ENCODE measurements around the gene SOHLH1. TPM values are rescaled to one million over a fixed set of nuclear protein-coding genes. Genes with fewer than 3 reads are reported as not detected.

Gene SOHLH1
- total RNA-seq, 1 donor from 2014 or later = not detected

DNA sequence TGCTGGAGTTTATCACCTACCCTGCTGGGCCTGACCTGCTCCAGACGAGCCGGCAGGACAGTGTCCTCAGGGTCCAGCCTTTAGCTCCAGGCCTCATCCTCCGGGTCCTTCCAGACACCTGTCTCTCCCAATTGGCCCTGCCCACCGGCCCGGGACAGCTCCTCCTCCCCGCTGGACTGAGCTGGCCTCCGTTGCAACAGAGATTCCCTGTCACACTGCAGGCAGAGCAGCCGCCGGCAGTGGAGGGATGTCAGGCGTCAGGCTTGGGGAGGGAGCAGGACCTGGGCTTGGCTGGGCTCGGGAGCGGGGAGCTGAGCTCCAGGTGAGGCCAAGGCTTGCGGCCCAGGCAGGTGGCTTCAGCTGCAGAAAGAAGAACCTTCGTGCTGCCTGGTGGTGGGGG is 4.4 kb upstream of the SOHLH1 start:
- no peak overlapping the region for H3K27ac Mint-ChIP-seq
- no peak overlapping the region for H3K4me3 Mint-ChIP-seq
- H3K27me3 Mint-ChIP-seq = no peaks in the 10 kb centered on the region
- intact Hi-C loops (cut with micrococcal nuclease) = loop anchor here (10.0 kb wide), 1 partner anchor 421 kb away; no protein-coding TSS in a partner anchor
- no peaks in the 10 kb centered on the region for H3K36me3 Mint-ChIP-seq (ENCODE audit: low read depth)
- H3K9me3 Mint-ChIP-seq = no peaks in the 10 kb centered on the region
- no peak for DNase-seq
- no peaks in the 10 kb centered on the region for H3K4me1 Mint-ChIP-seq

DNA sequence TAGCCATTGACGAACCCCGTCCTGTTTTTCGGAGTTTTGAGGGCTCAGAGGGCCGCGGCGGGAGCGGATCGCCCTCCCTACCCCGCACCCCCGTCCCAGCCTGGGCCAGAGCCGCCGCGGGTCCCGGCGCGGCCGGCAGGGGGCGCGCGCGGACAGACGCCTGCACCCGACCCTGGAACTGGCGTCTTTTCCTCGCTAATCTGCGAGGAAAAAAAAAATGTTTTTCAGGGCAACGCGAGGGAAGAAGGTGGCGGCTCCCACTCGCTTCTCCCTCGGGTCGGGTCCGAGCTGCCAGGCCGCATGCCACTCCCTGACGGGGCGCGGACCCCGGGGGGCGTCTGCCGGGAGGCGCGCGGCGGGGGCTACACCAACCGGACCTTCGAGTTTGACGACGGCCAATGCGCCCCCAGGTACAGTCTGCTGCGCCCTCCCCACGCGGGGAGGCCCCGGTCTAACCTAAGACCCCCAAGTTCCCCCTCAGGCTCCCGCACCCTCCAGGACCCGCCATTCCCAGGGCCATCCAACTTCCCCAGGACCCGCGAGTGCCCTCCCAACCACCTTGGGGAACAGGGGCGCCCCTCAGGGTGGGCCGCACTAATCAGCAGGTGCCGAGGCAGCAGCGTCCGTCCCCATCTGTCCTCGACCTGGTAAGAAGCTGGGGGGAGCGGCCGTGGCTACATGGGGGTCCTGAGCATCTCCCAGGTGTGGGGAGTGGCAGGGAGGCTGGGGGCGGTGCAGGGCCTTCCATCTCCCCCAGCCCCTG is 2.9 kb upstream of the SOHLH1 start, which contains the start of gene KCNT1:
TSS of gene KCNT1 (plus strand) at position 227 of the 763 bp plus-strand sequence. CDS start at position 301, 74 bp downstream.
- Mint-ChIP-seq H3K36me3 (ENCODE audit: low read depth) (no peaks in the 10 kb centered on the region), H3K4me3 (no peak within 1 kb of the TSS), H3K27me3 (no peaks in the 10 kb centered on the region), H3K9me3 (no peaks in the 10 kb centered on the region), H3K4me1 (no peaks in the 10 kb centered on the region), H3K27ac (no peak within 1 kb of the TSS)
- DNase-seq = peak; percentile 88
- intact Hi-C loops (cut with micrococcal nuclease) = loop anchor here (10.0 kb wide), 1 partner anchor 423 kb away; no protein-coding TSS in a partner anchor

DNA sequence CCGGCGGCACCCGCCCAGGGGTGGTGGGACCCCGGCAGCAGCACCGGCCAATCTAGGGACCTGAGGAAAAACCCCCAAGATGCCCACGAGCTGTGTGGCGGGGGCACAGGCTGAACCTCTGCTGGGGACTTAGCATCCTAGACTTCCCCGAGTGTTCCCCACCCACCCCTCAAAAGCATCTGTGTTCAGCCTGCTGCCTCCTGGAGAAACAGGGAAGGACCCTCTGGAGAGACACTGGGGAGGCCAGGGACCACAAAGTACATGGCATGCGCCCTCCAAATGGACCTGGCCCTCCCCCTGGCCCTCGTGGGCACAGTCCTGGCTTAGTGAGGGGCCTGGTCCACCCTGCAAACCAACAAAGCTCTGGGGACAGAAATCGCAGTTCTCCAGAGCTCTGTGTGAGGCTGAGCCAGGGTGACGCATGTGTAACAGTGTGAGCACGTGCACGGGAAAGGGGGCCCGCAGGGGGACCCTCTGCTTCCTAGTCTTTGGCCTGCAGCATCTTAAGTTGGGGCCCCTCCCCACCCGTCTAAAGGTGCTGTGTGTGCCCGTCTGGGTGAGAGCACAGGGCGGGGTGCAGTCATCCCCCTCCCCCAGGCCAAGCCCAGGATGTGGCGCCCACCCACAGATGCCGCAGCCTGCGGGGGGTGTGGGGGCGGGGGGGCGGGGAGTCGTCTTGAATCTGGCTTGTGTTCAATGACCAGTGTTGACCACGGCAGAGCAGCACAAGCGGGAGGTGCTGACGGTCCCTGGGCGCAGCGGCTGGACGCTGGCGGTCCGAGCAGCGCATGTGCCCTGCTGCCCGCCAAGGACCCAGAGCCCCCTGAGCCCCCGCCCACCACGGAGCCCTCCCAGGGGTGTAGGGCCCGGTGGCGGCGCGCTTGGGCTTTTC is 2.0 kb upstream of the SOHLH1 start:
- Mint-ChIP-seq H3K36me3 (ENCODE audit: low read depth) (no peaks in the 10 kb centered on the region), H3K4me3 (no peak overlapping the region), H3K9me3 (no peaks in the 10 kb centered on the region), H3K4me1 (no peaks in the 10 kb centered on the region), H3K27me3 (no peaks in the 10 kb centered on the region), H3K27ac (no peak overlapping the region)
- intact Hi-C loops (cut with micrococcal nuclease) = loop anchor here (10.0 kb wide), 1 partner anchor 423 kb away; no protein-coding TSS in a partner anchor
- DNase-seq = no peak

DNA sequence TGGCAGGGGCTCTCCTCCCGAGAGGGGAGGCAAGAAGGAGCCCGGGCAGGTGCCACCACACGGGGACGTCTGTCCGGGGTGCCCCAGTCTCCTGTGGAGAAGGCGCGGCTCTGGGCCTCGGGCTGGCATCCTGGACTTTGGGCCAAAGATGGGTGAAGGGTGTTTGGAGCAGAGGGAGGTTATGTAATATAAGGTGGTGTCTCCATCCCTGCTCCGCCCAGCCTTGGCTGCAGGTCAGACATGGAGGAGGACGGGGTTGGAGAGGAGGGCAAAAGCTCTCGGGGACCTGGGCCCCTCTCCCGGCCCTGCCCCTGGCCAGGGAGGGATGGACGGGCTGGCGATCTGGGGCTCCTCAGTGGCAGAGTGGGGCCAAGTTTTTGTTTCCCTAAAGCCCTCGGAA is 1.2 kb upstream of the SOHLH1 start:
- Mint-ChIP-seq H3K36me3 (ENCODE audit: low read depth) (no peaks in the 10 kb centered on the region), H3K9me3 (no peaks in the 10 kb centered on the region), H3K27me3 (no peaks in the 10 kb centered on the region), H3K4me3 (no peak overlapping the region), H3K4me1 (no peaks in the 10 kb centered on the region), H3K27ac (no peak overlapping the region)
- intact Hi-C loops (cut with micrococcal nuclease) = loop anchor here (10.0 kb wide), 1 partner anchor 424 kb away; no protein-coding TSS in a partner anchor
- no peak for DNase-seq

DNA sequence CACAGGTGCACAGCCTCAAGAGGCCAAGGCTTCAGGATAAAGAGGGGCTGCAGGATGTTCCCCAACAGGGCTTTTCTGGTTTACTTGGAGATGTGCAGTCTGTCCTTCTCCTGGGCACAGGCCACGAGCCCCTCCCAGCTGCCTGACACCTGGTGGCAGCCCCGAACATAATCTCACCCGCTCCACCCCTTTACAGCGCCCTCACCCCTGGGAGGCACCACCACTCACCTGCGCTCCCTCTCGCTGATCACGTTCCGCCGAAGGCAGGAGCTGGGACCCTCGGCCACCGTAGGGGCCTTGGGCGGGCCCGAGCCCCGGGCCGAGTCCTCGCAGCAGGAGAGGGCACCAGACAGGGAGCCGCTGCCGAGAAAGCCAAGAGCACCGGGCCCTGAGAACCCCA is 514 bp downstream of the SOHLH1 start:
- intact Hi-C loops (cut with micrococcal nuclease) = no loop called here
- Mint-ChIP-seq H3K4me1 (no peaks in the 10 kb centered on the region), H3K27ac (no peak overlapping the region), H3K4me3 (no peak overlapping the region), H3K36me3 (ENCODE audit: low read depth) (no peaks in the 10 kb centered on the region), H3K9me3 (no peaks in the 10 kb centered on the region), H3K27me3 (no peaks in the 10 kb centered on the region)
- DNase-seq = no peak

DNA sequence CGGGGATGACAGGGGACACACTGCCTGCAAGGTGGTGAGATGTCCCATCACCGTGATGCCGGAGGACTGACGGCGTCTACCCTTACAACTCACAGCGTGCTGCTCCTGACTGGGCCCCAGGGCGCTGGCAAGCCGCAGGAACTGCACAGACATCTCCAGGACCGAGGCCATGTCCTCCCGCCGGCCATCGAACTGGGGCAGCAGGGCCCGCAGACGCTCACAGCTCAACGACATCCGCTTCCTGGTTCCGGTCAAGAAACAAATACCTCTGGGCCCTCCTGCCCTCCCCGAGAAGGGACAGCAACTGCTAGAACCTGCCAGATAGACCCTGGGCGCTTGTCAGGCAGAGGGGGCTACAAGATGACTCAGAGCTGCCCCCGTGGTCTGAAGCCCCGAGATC is 1.0 kb downstream of the SOHLH1 start:
- no peaks in the 10 kb centered on the region for H3K27me3 Mint-ChIP-seq
- no peak overlapping the region for H3K4me3 Mint-ChIP-seq
- intact Hi-C loops (cut with micrococcal nuclease) = no loop called here
- H3K27ac Mint-ChIP-seq = no peak overlapping the region
- no peaks in the 10 kb centered on the region for H3K36me3 Mint-ChIP-seq (ENCODE audit: low read depth)
- H3K4me1 Mint-ChIP-seq = no peaks in the 10 kb centered on the region
- no peaks in the 10 kb centered on the region for H3K9me3 Mint-ChIP-seq
- DNase-seq = no peak

DNA sequence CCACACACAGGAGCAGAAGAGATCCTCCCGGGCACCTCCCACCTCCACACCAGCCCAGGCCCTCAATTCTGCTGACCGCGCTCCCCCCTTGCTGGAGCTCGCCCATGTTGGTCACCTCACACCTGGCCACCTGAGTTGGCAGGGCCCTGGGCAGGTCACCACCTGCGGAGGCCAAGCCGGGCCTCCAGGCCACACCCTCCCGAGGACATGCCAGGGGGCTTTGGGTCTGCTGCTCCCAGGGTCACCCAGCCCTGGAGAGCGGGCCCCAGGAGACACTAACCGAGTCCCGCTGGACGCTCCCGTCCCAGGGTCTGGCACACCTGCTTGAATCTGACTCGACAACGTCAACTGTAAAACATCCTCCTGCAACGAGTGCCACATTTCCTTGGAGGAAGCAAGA is 2.1 kb downstream of the SOHLH1 start:
- no peak for DNase-seq
- H3K4me3 Mint-ChIP-seq = no peak overlapping the region
- H3K36me3 Mint-ChIP-seq (ENCODE audit: low read depth) = no peaks in the 10 kb centered on the region
- no peaks in the 10 kb centered on the region for H3K27me3 Mint-ChIP-seq
- no peaks in the 10 kb centered on the region for H3K4me1 Mint-ChIP-seq
- intact Hi-C loops (cut with micrococcal nuclease) = no loop called here
- H3K9me3 Mint-ChIP-seq = no peaks in the 10 kb centered on the region
- no peak overlapping the region for H3K27ac Mint-ChIP-seq

DNA sequence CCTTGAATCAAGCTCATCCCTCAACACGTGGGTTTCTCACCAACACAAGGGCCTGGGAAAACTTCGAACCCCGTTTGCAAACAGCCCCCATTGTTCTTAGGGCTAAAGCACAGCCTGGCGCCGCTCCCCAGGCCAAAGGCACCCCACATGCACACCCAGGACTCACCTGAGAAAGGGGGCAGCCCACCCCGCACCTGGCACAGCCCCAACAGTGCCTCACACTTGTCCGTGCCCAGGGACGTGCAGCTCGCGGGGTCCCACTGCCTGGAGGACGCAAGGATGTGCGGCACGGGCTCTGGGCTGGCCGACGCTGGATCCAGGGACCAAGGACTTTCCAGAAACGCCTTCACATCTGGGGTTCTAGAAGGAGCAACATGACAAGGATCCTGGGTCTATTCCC is 2.8 kb downstream of the SOHLH1 start:
- H3K27ac Mint-ChIP-seq = no peak overlapping the region
- H3K9me3 Mint-ChIP-seq = no peaks in the 10 kb centered on the region
- no peaks in the 10 kb centered on the region for H3K36me3 Mint-ChIP-seq (ENCODE audit: low read depth)
- intact Hi-C loops (cut with micrococcal nuclease) = no loop called here
- H3K4me3 Mint-ChIP-seq = no peak overlapping the region
- H3K4me1 Mint-ChIP-seq = no peaks in the 10 kb centered on the region
- no peak for DNase-seq
- no peaks in the 10 kb centered on the region for H3K27me3 Mint-ChIP-seq

DNA sequence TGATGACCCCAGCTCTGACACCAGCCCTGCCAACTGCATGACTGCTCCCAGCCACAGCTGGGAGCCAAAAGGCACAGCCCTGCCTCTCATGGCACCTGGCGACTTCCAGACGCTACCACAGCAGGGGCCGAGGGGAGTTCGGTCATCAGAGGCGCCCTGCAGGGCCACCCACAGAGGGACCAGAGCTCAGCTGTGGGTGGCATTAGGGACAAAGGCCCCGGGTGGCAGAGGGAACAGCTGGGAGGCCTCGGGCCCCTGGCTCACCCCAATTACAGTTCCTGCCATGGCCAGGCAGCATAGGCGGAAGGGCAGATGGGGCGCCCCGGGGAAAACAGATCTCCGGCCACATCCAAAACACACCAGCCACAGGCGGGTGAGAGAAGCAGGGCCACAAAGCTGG is 3.6 kb downstream of the SOHLH1 start:
- no peaks in the 10 kb centered on the region for H3K9me3 Mint-ChIP-seq
- no peak for DNase-seq
- no peaks in the 10 kb centered on the region for H3K36me3 Mint-ChIP-seq (ENCODE audit: low read depth)
- intact Hi-C loops (cut with micrococcal nuclease) = no loop called here
- H3K4me1 Mint-ChIP-seq = no peaks in the 10 kb centered on the region
- H3K27ac Mint-ChIP-seq = no peak overlapping the region
- no peaks in the 10 kb centered on the region for H3K27me3 Mint-ChIP-seq
- H3K4me3 Mint-ChIP-seq = no peak overlapping the region

DNA sequence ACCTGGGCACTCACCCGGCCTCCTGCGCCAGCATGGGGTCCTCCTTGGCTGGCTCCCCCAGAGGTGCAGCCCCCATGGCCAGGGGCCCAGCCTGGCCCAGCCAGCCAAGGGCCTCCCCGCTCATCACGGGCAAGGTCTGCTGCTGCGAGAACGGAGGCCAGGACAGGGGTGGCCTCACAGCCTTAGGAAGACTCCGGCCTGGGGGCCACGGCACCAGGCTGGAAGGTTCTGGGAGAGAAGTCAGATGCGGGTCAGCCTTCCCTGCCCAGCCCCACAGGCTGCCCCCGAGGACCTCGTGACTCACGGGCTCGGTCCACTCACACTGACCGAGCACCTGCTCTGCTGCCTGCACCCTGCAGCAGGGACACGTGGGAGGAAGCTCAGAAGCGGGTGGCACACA is 4.2 kb downstream of the SOHLH1 start:
- DNase-seq = no peak
- H3K27me3 Mint-ChIP-seq = no peaks in the 10 kb centered on the region
- H3K4me3 Mint-ChIP-seq = no peak overlapping the region
- H3K4me1 Mint-ChIP-seq = no peaks in the 10 kb centered on the region
- intact Hi-C loops (cut with micrococcal nuclease) = no loop called here
- H3K36me3 Mint-ChIP-seq (ENCODE audit: low read depth) = no peaks in the 10 kb centered on the region
- no peak overlapping the region for H3K27ac Mint-ChIP-seq
- no peaks in the 10 kb centered on the region for H3K9me3 Mint-ChIP-seq

DNA sequence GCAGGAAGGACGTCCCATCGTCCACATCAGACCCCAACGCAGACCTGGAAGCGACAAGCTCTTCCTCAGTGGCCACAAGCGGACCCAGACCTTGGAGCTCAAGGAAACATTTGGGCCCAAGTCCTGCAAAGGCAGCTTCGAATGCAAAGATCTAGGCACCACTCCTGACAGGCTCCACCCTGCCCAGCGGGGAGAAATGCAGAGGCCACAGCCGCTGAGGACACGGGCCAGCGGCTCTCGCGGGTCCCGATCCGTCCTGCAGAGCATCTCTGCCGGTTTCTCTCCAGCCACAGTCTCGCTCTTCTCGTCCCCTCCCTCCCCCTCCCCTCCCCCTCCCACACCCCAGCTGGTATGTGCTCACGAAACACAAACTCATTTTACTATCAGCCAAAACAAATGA is 4.9 kb downstream of the SOHLH1 start:
- Mint-ChIP-seq H3K4me1 (no peaks in the 10 kb centered on the region), H3K36me3 (ENCODE audit: low read depth) (no peaks in the 10 kb centered on the region), H3K27ac (no peak overlapping the region), H3K4me3 (no peak overlapping the region), H3K27me3 (no peaks in the 10 kb centered on the region), H3K9me3 (no peaks in the 10 kb centered on the region)
- intact Hi-C loops (cut with micrococcal nuclease) = no loop called here
- DNase-seq = no peak

DNA sequence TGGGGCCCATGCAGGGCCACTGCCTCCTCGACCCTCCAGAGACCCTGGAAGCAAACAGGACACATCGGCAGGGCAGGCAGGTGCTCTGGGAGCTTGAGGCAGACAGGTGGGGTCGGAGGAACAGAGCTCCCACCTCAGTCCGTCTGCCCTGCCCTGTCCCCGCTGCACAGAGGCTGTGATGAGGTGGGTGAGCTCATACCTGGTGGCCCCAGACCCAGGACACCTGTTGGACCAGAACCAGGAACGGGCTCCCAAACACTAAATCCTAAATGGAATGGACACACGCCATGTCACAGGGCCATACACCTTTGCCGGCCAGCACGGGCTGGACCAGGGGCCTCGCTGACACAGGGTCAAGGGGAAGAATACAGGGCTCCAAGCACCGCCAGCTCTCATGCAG is 5.5 kb downstream of the SOHLH1 start:
- no peak overlapping the region for H3K4me3 Mint-ChIP-seq
- H3K4me1 Mint-ChIP-seq = no peaks in the 10 kb centered on the region
- no peaks in the 10 kb centered on the region for H3K9me3 Mint-ChIP-seq
- H3K27me3 Mint-ChIP-seq = no peaks in the 10 kb centered on the region
- H3K27ac Mint-ChIP-seq = no peak overlapping the region
- no peak for DNase-seq
- H3K36me3 Mint-ChIP-seq (ENCODE audit: low read depth) = no peaks in the 10 kb centered on the region
- intact Hi-C loops (cut with micrococcal nuclease) = no loop called here

DNA sequence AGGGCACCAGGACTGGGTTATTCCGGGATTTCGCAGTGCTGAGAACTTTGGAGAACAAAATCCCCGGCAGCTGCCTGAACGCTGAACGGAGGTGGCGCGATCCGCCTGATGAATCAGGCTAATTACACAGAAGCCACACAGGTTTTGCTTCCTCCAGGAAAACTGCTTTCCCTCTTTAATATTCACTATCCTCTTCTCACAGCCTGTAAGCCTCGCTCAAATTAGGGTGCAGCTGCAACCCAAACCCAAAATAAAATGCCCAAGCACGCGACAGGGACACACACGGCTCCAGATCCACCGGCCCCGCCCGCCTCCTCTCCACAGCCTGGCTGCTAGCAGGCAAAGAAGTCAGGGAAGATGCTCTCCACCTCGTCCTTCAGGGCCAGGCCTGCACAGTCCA is 6.0 kb downstream of the SOHLH1 start:
- intact Hi-C loops (cut with micrococcal nuclease) = no loop called here
- Mint-ChIP-seq H3K9me3 (no peaks in the 10 kb centered on the region), H3K4me3 (no peak overlapping the region), H3K36me3 (ENCODE audit: low read depth) (no peaks in the 10 kb centered on the region), H3K27me3 (no peaks in the 10 kb centered on the region), H3K27ac (no peak overlapping the region), H3K4me1 (no peaks in the 10 kb centered on the region)
- no peak for DNase-seq

DNA sequence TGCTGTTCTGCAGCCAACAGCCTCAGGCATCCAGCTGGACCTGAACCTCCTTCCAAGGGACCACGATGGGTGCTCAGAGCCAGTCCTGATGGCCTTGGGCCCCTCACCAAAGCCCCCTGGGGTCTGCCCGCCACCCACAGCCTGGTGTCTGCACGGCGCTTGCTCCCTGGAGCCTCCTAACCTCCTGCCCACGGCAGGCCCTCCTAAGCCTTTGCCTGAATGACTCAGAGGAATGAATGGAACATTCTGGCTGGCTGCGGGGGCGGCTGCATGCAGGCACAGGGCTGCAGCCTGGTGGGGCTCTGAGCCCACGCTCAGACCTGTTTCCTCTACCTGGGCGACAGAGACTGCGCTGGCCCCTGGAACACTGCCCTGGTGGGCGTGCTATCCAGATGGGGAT is 6.9 kb downstream of the SOHLH1 start:
- Mint-ChIP-seq H3K9me3 (no peaks in the 10 kb centered on the region), H3K4me1 (no peaks in the 10 kb centered on the region), H3K27ac (no peak overlapping the region), H3K4me3 (no peak overlapping the region), H3K36me3 (ENCODE audit: low read depth) (no peaks in the 10 kb centered on the region), H3K27me3 (no peaks in the 10 kb centered on the region)
- DNase-seq = no peak
- intact Hi-C loops (cut with micrococcal nuclease) = no loop called here

All from activated CD4-positive, alpha-beta T cell treated with anti-CD3 and anti-CD28 coated beads, Interleukin-2, amount 10 ng/mL, durations not matched to agents 24 days and 14 days (primary cell).